HL-60/S4 (cell line): ENCODE measurements around the gene TRANK1.

Experiments
- in situ Hi-C: fragments of 300-500 bp; cut with MboI; formaldehyde crosslinking; loops from 2 replicates; pipeline ENCODE4 v1.14.3; 2022; ENCODE audit warnings: low sequenced_read_pairs

Gene TRANK1

DNA sequence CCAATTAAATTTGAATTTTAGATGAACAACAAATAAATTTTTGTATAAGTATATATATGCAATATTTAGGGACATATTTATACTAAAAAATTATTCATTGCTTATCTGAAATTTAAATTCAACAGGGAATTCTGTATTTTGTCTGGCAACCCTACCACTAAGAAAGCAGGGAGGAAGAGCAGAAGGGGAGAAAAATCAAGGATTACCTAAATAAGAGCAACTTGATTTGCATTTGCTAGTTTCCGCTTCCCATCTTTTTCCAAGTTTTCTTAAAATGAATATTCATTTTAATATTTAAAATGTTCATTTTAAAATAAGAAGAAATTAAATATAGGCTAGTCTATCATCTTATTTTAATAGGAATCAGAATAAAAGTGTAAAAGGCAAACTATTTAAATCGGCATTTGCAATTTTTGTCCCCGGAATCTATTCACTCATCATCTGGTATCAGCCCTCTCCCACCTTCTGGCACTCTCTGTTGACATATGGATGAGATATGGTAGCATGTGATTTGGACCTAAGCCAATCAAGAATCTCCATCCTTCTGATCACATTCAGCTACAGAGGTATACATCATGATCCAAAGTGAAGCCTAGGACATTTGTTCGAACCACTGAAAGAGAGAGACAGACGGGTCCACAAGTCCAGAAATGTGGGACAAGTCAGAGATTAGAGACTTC is 82.6 kb downstream of the TRANK1 start:
- in situ Hi-C loops, result loop anchor here (25.0 kb wide), 1 partner anchor 125 kb away; no protein-coding TSS in a partner anchor

DNA sequence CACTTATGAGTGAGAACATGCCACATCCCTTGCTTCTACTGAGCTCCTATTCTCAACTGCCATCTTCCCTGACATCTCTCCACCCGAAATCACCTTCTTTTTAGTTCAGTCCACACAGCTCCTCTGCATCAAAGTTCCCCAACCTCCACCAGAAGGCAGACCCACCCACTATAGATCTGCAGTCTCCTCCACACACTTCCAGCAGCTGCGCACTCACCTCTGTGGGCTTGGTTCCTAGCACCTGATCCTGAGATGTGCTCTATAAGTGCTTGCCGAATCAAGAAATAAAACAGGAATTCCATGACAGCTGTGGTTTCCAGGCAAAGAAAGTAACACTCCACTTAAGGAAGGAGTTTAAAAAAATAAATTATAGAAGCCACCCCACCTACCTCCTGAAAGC is 85.4 kb downstream of the TRANK1 start:
- in situ Hi-C loops, result loop anchor here (25.0 kb wide), 1 partner anchor 122 kb away; no protein-coding TSS in a partner anchor

DNA sequence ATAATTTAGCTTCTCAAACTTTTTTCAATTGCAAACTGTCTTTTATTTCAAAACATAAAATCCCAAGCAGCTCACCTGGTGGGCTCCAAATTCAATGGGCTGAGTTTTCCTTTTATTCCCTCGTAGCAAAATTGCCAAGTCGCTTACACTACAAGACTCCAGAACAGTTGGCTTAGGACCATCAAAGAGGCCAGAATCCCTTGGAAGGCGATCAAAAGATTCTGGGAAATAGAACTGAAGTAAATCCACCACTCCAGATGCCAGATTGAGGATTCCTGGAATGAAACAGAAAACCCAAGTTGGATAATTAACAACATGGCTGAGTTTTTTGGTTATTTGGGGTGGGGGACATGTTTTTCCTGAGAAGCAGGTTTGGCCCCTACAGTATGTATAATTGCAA is 92.8 kb downstream of the TRANK1 start:
- in situ Hi-C loops, result loop anchor here (25.0 kb wide), 1 partner anchor 115 kb away; no protein-coding TSS in a partner anchor

DNA sequence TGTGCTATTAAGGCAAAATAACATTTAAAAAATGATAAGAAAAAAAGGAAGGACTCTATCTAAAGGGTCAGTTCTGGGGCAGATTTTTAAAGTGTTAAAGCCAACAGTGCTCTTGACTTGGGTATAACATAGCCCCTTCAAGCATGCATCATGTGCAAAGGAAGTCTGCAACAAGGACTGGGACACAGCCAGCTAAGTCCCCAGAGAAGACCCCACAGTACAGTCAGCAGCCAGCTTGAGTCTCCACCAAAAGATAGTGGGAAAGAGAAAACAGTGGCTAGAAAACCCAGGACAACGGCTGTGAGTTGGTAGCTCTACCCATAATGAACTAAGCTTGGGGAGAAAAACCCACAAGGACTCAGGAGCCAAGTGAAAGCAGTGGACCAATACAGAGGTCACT is 94.1 kb downstream of the TRANK1 start:
- in situ Hi-C loops, result loop anchor here (25.0 kb wide), 1 partner anchor 113 kb away; no protein-coding TSS in a partner anchor

DNA sequence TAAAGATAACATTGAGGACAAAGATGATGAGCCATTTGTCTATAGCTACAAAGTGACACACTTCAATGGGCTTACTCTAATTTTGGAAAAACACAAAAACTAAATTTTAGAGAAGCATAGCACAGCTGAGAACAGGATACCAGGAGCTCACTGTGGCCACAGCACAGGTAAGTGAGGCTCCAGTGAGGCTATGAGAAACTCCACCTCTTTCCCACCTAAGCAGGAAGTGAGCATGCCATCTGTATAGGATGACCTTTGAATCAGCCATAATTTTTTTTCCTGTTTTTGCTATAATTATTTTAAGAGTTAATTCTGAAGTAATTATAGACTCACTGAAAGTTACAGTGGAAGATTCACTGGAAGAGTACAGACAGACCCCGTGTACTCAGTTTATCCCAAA is 98.4 kb downstream of the TRANK1 start:
- in situ Hi-C loops, result no loop called here

DNA sequence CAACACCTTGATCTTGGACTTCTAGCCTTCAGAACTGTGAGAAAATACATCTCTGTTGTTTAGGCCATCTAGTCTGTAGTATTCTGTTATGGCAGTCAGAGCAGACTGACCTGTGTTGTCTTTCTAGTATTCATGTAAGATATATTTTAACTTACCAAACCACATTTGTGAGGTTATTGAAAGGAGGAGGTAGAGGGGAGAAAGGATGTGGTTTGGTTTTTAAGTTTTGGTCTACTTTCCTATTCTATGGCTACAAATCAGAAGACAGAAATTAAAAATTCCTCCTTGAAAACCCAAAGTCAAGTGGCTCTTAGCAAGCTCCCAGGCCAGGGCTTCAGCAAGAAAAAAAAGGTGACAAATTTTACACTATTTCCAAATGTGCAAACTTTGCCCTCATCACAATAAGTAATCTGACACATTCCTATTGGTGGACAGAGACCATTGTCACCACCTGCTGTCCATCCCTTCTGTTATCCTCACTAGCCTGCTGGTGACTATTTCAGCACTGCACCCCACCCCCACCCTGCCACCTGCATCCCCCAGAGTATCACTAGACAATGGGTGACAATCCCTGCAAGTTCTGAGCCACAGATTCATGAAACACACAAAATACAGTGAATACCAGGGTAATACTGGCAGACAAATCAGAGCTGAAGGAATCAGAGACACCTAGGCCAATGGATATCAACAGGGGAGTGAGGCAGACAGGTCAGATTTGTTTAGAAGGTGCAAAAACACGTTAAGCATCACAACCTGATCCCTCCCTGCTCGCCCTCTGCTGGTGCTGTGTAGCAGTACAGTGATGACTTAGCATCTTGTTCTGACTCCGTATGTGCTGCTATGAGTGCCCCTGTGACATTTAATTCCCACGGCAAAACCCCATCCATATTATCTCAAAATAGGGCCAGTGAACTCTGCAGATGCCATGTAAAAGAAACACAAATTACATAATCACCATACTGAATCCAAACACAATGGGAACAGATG is 101.5 kb downstream of the TRANK1 start:
- in situ Hi-C loops, result no loop called here

DNA sequence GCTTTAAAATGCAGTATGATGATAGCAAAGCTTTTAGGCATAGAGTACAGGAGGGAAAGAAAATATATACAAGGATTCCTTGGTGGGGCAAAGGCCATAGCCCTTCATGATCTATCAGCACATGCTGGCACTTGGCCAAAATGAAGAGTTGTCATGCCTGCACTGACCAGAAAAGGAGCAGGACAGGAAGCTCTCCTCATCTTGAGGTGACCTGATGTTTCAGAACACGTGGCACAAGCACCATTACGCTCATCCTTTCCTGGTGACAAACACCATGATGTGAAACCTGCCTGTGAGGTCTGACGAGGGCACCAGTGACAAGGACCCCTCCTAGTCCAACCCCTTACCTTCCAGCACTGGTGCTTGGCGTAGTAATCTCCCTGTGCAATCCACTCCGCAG is 102.6 kb downstream of the TRANK1 start:
- in situ Hi-C loops, result no loop called here

DNA sequence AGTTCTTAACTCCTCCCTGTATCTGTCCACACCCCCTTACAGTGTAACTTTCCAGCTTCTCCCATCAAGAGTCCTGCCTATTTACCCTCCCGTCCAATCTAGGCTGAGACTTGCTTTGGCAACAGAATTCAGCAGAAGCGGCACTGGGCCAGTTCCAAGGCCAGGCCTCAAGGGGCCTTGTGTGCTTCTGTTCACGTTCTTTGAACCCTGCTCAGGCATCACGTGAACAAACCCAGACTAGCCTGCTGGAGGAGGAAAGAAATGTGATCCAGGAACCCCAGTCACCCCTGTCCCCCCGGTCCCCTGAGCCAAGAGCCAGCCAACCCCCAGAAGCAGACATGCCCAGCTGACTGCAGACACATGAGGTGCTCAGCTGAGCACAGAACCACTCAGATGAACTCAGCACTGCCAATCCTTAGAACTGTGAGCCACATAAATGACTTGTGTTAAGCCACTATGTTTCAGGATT is 104.4 kb downstream of the TRANK1 start:
- in situ Hi-C loops, result no loop called here

DNA sequence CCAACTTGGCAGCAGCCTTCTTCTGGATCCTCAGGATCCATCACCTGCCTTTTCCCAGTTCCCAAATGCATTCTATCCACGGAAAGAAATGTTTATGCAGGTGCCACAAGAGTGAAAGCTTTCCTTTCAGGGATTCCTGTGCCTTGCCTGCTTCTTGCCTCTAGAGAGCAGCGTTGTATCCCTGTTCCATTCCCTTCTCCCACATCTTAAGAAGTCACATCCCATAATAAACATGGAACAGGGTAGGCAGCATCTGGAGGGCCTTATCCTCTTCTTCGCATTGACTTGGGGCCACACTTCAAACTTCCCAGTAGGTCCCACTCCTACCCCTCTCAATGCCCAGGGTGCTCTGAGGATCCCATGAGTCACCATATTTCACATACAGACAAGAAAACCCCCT is 107.8 kb downstream of the TRANK1 start:
- in situ Hi-C loops, result no loop called here

DNA sequence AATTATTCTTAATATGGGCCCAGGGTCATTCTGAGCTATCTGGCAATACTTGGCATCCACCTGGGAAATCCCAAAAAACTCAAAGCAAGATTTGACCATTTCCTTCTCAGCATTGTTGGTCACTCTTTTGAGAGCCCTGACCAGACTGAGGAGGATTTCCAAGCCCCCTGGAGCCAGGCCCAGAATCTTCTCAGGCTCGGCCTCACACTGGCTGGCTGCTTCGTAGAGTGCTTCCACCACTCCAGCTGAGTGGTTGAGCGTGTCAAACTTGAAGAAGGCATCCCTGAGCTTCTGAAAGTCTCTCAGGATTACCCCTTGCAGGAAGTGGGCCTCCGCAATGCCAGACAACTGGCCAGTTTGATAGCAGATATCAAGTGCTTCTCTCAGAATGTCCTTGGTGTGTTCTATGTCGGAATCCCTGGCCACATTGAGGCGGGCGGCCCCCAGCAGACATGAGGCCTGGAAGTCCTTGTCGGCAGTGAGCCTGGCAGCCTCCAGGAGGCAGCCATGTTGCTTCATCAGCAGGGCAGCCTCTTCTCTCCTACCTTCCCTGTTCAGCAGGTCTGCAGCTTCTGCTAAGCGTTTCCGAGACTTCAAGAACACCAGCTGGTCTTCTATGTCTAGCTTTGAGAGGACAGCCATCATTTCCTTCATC is 111.6 kb downstream of the TRANK1 start:
- in situ Hi-C loops, result no loop called here

DNA sequence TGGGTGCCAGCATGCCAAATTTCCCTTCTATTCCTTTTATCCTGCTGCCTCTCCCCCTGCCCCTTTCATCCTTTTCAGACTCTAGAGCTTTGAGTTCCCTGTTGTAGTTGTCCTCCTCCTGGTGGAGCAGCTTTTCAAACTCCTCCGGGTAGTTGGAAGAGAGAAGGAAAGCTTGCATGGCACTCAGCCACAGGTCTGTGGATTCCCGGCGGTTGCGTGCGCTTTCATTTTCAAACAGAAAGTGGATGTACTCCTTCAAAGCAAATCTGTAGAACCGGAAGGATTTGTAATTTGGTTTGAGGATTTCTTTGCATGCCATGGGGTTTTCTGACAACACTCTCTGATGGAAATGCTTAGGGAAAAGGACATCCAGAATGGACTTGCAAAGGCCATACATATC is 112.4 kb downstream of the TRANK1 start:
- in situ Hi-C loops, result no loop called here

DNA sequence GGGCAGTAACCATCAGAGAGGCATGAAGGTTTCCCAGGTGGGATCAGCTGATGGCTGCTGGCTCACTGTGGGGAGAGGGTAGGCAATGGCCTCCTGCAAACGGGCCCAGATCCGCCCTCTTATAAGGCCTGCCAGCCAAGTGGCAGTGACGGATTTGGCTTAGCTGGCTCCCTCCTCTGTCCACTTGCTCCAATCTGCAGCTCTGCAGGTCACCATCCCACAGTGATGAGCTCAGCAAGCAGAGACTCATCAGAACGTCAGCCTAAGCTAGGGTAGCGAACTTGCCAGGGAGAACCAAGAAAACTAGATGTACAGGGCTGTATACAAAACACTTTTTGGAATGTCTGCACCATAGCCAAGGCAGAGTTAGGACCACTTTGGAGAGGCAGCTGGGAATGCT is 117.7 kb downstream of the TRANK1 start:
- in situ Hi-C loops, result no loop called here

DNA sequence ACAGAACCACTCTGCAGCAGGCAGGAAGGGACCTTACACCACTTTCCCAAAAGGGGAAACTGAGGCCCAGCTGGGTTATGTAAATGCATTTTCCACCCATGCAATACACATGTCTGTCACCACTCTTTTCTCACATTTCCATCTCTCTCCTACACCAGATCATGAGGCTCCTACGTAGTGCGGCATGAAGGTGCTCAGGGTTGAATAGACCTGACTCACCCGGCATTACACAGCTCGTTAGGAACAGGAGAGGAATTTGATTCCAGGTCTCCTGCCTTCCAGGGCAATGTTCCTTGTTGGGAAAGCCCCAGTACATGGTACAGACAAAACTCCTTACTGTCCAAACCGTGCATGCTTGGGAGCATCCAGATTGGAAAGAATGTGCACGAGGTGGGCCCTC is 118.6 kb downstream of the TRANK1 start:
- in situ Hi-C loops, result no loop called here

DNA sequence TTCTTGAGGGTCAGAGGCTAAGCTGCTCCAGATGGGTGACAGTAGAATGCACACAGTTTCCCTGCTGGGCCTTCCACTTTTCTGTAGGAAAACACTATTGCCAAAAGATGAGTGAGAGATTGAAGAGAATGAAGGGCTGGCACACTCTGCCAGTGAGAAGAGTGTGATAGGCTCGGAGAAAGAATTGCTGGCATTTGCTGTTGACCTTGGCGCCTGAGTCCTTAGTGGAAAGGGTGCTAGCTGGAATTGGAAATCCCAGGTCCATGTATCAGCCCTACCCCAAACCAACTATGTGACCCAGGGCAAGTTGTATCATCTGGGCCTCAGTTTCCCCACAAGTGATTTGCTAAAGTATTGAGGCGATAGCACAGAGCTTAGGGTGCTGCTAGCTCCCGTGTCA is 120.4 kb downstream of the TRANK1 start:
- in situ Hi-C loops, result no loop called here

DNA sequence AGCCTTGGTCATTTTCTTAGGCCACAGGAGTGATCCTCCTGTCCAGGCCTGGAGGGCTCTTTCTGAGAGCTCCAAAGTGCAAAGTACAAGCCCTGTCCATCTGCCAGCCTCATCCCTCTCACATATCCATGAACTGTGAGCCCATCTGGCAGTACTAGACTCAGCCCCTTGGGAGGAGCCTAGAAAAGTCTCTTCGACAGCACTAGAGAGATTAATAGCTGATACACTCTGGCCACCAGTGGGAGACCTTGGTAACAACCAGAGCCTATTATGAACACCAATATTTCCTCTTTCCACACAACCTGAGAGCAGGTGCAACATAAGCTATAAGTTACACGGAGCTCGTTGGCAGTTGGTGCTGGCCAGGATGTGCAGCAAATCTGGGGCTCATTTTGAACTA is 121.0 kb downstream of the TRANK1 start:
- in situ Hi-C loops, result no loop called here

DNA sequence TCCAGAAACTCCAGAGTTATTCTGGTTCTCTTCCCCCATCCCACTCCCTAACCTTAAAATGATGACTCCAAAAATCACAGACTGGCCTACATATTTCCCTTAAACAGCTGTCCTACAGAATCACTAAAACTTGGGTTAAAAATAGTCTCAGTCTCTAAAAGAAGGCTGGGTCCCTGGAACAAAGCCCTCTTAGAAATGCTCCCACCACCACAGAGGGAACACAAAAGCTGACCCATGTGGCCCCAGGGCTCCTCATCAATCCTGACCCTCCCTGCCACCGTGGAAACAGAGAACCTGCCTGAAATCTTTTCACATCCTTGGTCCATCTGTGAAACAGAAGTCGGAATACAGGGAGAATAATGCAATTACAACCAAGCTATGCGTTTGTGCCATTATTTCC is 124.8 kb downstream of the TRANK1 start:
- in situ Hi-C loops, result no loop called here

DNA sequence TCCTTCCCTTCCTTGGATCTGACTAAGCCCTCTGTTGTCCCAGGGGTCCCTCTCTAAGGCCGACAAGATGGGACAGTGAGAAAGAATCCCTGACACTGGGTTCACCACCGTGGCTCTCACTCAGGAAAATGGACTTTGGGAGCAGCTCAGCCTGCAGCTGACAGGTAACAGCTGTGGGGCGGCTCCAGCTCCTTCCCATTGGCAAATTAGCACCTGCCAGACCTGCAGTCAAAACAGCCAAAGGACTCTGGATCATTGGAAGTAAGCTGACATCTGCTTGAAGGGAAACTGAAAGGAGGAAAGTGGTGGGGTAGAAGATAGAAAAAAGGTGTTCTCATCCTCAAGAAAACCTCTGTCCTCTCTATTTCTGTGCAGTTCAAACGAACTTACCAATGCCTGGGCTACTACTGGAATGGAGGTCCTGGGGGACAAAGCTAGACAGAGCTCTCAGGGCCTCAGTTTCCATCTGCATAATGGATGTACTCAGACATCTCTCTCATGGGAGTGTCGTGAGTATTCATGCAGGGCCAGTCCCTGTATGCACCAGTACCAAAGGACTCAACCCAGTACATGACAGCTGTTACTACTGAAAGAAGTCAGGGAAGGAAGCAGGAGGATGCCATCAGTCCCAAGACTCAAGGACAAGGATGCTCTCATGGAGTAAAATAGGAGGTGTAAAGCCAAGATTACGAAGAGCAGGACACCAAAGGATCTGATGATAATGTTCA is 126.9 kb downstream of the TRANK1 start:
- in situ Hi-C loops, result no loop called here

DNA sequence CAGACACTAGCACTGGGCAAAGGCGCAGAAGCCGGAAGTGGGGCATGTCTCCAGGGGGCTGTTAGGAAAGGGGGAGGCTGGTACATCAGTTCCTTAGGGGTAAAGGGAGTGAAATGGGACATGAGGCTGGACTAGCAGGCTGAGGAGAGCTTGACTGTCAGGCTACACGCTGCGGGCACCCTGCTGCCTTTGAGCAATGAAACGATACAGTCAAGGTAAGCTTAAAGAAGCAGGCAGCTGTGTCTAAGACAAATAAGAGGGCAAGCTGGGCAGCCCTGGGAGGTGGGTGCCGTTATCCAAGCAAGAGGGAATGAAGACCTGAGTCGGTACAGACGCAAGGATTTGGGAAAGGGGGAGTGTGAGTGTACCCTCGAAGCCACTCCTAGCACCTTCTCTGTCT is 129.5 kb downstream of the TRANK1 start:
- in situ Hi-C loops, result no loop called here

DNA sequence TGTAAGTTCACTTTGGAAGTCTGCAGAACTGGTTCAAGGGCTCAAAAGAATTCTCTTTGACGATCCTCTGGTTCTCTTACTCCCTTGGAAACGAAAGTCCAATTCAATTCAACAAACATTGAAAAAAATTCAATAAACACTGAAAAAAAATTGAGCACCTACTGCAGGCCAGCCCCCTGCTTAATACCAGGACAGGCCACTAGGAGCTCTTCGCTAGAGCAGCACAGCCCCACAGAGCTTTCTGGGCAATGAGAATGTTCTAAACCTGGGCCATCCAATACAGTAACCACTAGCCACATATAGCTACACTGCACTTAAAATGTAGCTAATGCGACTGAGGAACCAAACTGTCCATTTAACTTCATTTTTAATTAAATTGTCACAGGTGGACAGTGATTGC is 130.1 kb downstream of the TRANK1 start:
- in situ Hi-C loops, result no loop called here

DNA sequence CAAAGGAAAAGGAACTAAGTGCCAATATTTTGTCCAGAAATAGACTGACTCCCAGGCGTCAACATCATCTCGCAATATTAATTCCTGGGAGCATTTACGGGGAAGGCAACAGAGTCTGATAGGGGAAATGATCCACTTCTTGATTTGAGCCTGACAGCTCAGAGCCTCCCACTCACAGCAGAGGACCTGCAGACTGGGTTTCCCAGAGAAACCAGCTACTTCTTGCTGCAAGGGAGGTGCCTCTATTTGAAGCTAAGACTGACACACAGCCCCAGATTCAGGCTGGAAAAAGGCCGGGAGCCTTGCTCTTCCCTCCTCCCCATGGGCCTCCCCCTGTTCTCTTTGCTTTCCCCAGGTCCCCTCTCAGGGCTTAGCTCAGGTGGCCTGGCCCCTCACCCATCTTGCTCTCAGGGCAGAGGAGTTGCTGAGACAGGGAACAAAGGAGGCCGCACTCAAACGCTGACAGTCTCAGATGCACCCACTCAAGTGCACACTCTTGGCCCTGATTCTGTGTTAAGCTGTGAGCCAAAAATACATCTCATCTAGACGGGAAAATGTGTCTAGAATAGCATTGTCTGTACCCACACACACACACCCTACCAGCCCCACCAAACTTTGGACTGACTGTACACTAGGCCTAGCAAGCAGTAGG is 130.7 kb downstream of the TRANK1 start:
- in situ Hi-C loops, result no loop called here
